ENCODE measurements around the gene NBAS. TPM values are rescaled to one million over a fixed set of nuclear protein-coding genes. Genes with fewer than 3 reads are reported as not detected.

The NBAS gene
- total and polyA plus RNA-seq, 2 donors (not counting 3 experiments of a cell fraction or from before 2014, with no cell fraction given), result 29.4 to 43.0 TPM

- Histone ChIP-seq H3K9me1 (replicated peaks; ENCODE audit: control insufficient read depth, extremely low read depth, insufficient read depth, low read length) (no peaks in the 10 kb centered on the region), H3K27ac (ENCODE audit: insufficient read depth, low read depth, low read length) (no peak overlapping the region), H3K79me2 (ENCODE audit: control insufficient read depth, insufficient read depth, low read length) (no peaks in the 10 kb centered on the region), H2AFZ (ENCODE audit: low read depth, low read length) (no peak overlapping the region), H3K9me3 (replicated peaks; ENCODE audit: control insufficient read depth, insufficient read depth, low read length) (no peaks in the 10 kb centered on the region), H3K4me3 (replicated peaks in 1 of 3; ENCODE audit: insufficient read depth in 1 of 3, low read depth in 1 of 3, low read length in 3 of 3) (no peak overlapping the region), H4K20me1 (replicated peaks; ENCODE audit: control insufficient read depth, extremely low read depth, insufficient read depth, low read length) (no peaks in the 10 kb centered on the region), H3K27me3 (ENCODE audit: control insufficient read depth in 2 of 2, insufficient read depth in 2 of 2, low read length in 2 of 2) (no peaks in the 10 kb centered on the region), H3K4me2 (ENCODE audit: insufficient read depth, low read length) (no peak overlapping the region), H3K4me1 (ENCODE audit: control insufficient read depth, extremely low read depth, insufficient read depth, low read length) (no peaks in the 10 kb centered on the region), H3K9ac (replicated peaks; ENCODE audit: extremely low read depth, insufficient read depth, low read length) (no peak overlapping the region), H3K36me3 (ENCODE audit: control insufficient read depth in 2 of 2, extremely low read depth in 1 of 2, insufficient read depth in 2 of 2, low read length in 2 of 2) (peaks cover 0 to 2% of the 10 kb centered on the region in 2 experiments)
- ChIA-PET CTCF (interaction anchor here (0.8 to 1.1 kb wide), 2 partner anchors 9 to 11 kb away, joined by 3 read pairs; no protein-coding TSS in a partner anchor), POLR2A (no interaction called here)
- no peak for DNase-seq (ENCODE audit: low read depth, low spot score)
- intact Hi-C loops (cut with micrococcal nuclease), result no loop called here
- dilution Hi-C loops (cut with MboI; ENCODE audit: extremely low pct_ligation_motif_present, low sequenced_read_pairs), result no loop called here
- no peak for FAIRE-seq
- no TSS peak for BruUV-seq (replicated peaks)
- TF ChIP-seq, protein P1, sequence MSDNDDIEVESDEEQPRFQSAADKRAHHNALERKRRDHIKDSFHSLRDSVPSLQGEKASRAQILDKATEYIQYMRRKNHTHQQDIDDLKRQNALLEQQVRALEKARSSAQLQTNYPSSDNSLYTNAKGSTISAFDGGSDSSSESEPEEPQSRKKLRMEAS (IDR thresholded peaks at IDR 0.05; ENCODE audit: insufficient read depth, insufficient read length), result no peak
- TF ChIP-seq POLR2A (IDR thresholded peaks at IDR 0.05; ENCODE audit: low read depth, low read length) (no peak), CTCF (IDR thresholded peaks at IDR 0.05; ENCODE audit: extremely low read depth in 1 of 2, insufficient read depth in 1 of 2, low read depth in 1 of 2, low read length in 2 of 2) (no peak), EZH2 (IDR thresholded peaks at IDR 0.05; ENCODE audit: borderline replicate concordance, low read depth, low read length, severe bottlenecking) (no peak), GATA2 (IDR thresholded peaks at IDR 0.05; ENCODE audit: insufficient read depth, insufficient read length, low read depth, low read length) (no peak), MYC (IDR thresholded peaks at IDR 0.05; ENCODE audit: low read depth, low read length) (no peak), JUN (IDR thresholded peaks at IDR 0.05; ENCODE audit: borderline replicate concordance, insufficient read depth, insufficient read length, low read depth) (no peak), POLR2AphosphoS5 (IDR thresholded peaks at IDR 0.05; ENCODE audit: insufficient read depth, low read depth, low read length) (no peak), FOS (IDR thresholded peaks at IDR 0.05; ENCODE audit: borderline replicate concordance, insufficient read depth, low read length) (no peak)
Observed at GRCh38 chr2:15230599-15231192, 330.4 kb downstream of the NBAS start.

Measured in endothelial cell of umbilical vein (primary cell).